Measurements from ENCODE around the gene AMMECR1.
A peak's percentile ranks its signal among the peaks of the same experiment; 100 is the strongest.
"Not testable (repeated sequence)": the region's sequence is repeated elsewhere in the genome, so short reads cannot be mapped to it uniquely, and the experiment has no call there.

Gene AMMECR1

DNA sequence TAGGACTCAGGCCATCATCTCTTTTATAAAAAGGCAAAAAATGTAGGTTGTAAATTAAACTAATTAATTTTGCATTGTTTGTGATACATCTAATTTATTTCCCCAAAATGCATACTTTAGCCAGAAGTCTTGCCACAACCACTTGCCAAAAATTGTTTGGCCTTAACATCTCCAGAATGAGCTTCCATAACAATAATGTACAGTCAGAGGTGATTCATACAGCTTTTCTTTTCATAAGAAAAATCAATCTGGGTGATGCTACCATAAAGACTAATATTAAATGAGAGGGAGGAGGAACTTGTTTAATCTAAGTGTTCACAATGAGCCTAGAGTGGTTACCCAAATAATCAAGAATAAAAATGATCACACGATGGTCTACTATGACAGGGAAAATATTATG, 59.3 kb downstream of the AMMECR1 start:
- no peak for DNase-seq (ENCODE audit: low read depth in 2 of 2)

- DNase-seq (ENCODE audit: low read depth in 2 of 2): no peak
Measured at GRCh38 chrX:110257889-110258288, 60.0 kb downstream of the AMMECR1 start.

- no peak for DNase-seq (ENCODE audit: low read depth in 2 of 2)
Measured at GRCh38 chrX:110252711-110253110, 65.2 kb downstream of the AMMECR1 start.

- DNase-seq (ENCODE audit: low read depth in 2 of 2): no peak
Measured at GRCh38 chrX:110251961-110252360, 65.9 kb downstream of the AMMECR1 start.

GRCh38 chrX:110251526-110251925, 66.4 kb downstream of the AMMECR1 start:
- DNase-seq (ENCODE audit: low read depth in 2 of 2): no peak

DNA sequence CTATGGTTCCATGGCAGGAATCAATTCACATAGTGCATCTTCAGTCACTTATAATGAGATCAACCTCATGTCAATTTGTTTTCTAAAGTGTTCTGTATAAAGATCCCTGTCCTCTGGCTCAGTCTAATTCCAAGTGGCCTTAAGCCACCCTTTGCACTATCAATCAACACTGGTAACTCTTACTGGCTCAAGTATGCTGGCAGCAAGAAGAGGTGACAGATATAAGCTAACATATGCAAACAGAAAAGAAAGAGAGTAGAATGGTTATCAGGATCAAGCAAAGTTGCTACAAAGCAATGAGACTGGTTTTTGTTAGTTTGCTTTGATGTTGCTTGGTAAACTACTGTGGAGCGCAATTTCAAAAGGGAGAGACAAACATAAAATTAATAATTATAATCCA, 67.0 kb downstream of the AMMECR1 start:
- DNase-seq (ENCODE audit: low read depth in 2 of 2): no peak

- DNase-seq (ENCODE audit: low read depth in 2 of 2): no peak
Measured at GRCh38 chrX:110248578-110248977, 69.3 kb downstream of the AMMECR1 start.

DNA sequence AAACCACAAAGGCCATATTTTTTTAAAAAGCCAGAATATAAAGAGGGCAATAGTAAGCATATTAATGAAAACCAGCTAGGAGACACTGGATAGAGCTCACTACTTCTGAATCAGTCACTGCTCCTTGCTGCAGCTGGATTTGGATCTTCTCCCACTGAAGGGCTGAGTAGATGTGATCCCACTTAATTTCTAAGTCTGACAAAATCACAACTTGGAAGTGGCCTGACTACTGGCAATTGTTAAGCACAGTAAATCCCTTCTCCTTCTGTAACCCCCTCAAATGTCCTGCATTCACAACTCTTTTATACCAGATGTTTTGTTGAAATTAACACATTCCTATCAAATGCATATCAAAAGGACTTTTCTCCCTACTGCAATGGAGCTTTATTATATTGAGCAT, 72.9 kb downstream of the AMMECR1 start:
- DNase-seq (ENCODE audit: low read depth in 2 of 2): no peak

DNA sequence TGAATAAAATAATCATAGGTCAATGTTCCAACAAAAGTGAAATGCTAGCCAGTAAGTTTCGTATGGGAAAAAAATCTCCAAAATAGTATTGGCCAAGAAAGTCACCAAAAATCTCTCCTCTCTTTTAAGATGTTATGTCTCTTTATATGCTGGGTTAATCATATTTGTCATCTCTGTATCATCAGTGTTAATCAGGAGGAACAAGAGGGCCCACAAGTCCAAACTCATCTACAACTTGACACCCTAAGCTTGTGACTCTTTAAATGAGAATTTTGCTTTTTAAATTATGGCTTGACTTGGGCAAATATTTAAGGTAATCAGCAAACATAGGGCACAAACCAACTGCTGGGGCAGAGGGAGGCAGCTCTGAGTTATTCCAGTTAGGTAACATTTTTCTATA, 75.5 kb downstream of the AMMECR1 start:
- no peak for DNase-seq (ENCODE audit: low read depth in 2 of 2)

DNA sequence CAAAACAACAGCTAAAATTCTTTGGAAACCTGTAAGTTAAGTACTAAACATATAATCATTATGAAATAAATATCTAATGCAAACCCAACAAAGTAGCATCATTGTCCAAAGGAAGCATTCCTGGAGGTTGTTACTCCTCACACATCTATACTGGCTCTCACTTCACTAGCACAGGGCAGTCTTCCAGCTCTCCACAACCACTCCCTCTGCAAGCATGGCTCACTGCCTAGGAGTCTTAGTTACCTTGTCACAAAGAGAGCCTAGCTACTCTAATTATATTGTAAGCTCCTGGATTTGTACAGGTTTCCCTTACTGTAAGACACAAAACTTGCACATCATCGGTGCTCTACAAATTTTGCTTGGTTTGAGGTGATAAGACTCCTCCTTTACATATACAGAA, 76.1 kb downstream of the AMMECR1 start:
- DNase-seq (ENCODE audit: low read depth in 2 of 2): no peak

DNA sequence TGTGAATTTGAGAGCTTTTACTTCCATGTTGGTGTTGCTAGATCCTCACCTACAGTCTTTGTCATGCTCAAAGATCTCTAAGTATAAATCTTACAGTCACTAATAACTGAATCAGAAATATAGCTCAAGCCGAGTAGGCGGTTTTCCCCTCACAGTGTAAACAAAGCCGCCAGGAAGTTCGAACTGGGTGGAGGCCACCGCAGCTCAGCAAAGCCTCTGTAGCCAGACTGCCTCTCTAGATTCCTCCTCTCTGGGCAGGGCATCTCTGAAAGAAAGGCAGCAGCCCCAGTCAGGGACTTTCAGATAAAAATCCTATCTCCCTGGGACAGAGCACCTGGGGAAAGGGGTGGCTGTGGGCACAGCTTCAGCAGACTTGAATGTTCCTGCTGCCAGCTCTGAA, 79.6 kb downstream of the AMMECR1 start:
- DNase-seq (ENCODE audit: low read depth in 2 of 2): not testable (repeated sequence)

GRCh38 chrX:110231485-110231884, 86.4 kb downstream of the AMMECR1 start:
- DNase-seq (ENCODE audit: low read depth in 2 of 2): not testable (repeated sequence)

- DNase-seq (ENCODE audit: low read depth in 2 of 2): not testable (repeated sequence)
Measured at GRCh38 chrX:110229497-110230111, 88.3 kb downstream of the AMMECR1 start.

DNA sequence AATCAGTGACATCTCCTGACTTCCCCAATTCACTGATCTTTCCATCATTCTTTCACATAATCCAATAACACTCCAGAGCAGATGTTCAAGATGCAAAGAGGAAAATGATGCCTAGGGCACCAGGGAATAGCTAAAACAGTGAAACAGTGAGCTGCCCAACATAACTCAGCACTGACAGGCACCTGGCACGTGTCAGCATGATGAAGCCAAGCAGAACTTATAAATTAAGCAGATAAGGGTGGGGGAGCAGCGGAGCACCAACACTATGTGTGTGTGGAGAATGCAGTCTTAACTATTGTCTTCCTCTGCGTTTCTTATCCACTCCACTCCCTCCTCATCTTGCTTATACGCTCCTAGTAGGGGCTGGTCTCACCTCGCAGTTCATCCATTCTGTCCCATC, 89.4 kb downstream of the AMMECR1 start:
- no peak for DNase-seq (ENCODE audit: low read depth in 2 of 2)

GRCh38 chrX:110226931-110227330, 91.0 kb downstream of the AMMECR1 start:
- no peak for DNase-seq (ENCODE audit: low read depth in 2 of 2)

- no peak for DNase-seq (ENCODE audit: low read depth in 2 of 2)
Measured at GRCh38 chrX:110224926-110225617, 92.8 kb downstream of the AMMECR1 start.

GRCh38 chrX:110222497-110223257, 95.2 kb downstream of the AMMECR1 start:
- no peak for DNase-seq (ENCODE audit: low read depth in 2 of 2)

GRCh38 chrX:110219920-110220319, 98.0 kb downstream of the AMMECR1 start:
- no peak for DNase-seq (ENCODE audit: low read depth in 2 of 2)

DNA sequence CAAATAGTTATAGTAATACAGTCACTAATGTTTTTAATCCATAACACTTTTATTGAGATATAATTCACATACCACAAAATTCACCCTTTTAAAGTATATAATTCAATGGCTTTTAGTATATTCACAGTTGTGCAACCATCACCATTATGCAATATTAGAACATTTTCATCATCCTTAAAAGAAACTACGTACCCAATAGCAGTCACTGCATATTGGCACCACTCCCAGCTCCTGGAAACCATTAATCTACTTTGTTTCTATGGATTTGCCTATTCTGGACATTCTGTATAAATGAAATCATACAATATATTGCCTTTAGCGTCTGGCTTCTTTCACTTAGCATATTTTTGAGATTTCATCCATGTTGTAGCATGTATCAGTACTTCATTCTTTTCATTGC, 99.3 kb downstream of the AMMECR1 start:
- peak; percentile 61 to 68 for DNase-seq (ENCODE audit: low read depth in 2 of 2)

DNA sequence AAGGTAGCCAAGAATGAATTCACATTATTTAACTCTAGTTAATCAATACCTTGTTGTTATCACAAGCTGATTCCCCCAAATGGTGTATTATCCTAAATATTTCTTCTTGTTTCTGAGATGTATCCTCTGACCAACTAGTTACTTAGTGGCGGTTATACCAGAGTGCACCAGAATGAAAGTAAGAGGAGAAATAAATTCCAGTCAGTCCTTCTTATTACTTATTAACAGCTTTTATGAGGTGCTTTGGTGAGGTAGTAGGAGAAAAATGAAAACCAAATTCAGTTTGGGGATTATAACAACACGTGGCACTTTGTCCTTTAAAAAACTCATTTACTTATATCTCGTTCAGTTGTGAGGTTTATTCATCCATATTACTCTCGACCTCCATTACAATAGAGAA, 101.9 kb downstream of the AMMECR1 start:
- DNase-seq (ENCODE audit: low read depth in 2 of 2): no peak

DNA sequence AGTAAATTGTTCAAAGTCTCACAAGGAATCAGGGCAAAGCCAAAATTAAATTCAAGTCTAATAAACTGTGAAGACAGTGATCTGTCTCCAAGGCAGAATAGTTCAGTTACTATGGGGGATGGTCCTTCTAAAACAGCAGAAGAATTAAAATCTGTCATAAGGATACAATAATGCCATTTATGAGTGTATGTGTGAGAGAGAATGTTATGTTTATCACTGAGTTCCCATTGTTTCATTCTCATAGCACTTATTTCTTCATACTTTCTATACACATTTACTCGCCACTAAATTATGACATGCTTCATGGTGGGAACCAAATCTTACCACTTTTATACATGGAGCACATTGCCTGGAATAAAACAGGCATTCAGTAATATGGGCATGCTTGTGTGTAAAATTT, 102.5 kb downstream of the AMMECR1 start:
- no peak for DNase-seq (ENCODE audit: low read depth in 2 of 2)

GRCh38 chrX:110214684-110215083, 103.2 kb downstream of the AMMECR1 start:
- DNase-seq (ENCODE audit: low read depth in 2 of 2): no peak

- no peak for DNase-seq (ENCODE audit: low read depth in 2 of 2)
Measured at GRCh38 chrX:110213183-110213582, 104.7 kb downstream of the AMMECR1 start.

Data from fibroblast of skin of left biceps (primary cell).